GM12864 (cell line): ENCODE results near the gene CRABP1.

Experiments
- DNase-seq: peaks from one replicate; pipeline ENCODE4 v3.0.0-alpha.2; 2011; ENCODE audit warnings: low read depth
- H3K4me3 ChIP-seq: 2 replicates; pipeline ENCODE4 v1.5.1; 2011; ENCODE audit warnings: mild to moderate bottlenecking, low read depth, low read length, control low read depth
- TF ChIP-seq, protein P1 (sequence below): IDR thresholded peaks from 2 replicates; pipeline ENCODE4 v1.5.1; 2011; ENCODE audit warnings: low read depth, mild to moderate bottlenecking, moderate library complexity, low read length, control low read depth, inconsistent platforms; ENCODE audit errors: missing control alignments

CRABP1 gene

DNA sequence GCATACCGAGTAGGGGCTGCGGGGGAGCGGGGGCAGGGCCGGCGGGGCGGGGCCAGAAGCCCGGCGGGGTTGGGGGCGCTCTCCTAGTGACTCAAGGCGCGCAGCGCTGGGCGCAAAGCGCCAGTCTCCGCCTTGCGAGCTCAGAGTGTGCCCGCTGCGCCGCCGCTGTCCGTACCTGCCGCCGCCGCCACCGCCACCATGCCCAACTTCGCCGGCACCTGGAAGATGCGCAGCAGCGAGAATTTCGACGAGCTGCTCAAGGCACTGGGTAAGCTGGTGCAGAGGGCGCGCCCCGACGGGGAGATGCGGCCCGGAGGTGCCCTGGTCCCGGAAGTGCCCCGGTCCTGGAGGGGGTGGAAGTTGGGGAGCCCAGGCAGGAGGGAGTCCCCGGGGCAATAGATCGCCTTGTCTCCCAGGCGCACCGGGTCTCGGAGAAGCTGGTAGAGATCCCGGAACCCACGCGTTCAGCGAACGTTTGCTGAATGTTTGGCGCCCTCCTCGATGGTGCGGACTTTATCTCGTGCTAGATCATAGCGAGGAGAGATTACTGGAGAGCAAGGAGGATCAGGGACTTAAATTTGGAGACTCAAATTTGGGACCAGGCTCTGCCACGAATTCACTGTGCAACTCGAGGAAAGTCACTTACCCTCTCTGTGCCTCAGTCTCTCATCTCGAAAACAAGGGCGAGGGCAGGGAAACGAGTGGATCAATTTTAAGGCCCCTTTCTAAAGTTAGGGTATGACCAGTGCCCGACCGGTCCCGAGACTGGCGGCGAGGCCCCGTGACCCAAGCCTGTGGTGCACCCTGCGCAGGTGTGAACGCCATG is at the start of gene CRABP1:
Gene CRABP1, plus strand, starts transcription at position 123 of the 826 bp plus-strand sequence. Its CDS starts 76 bp downstream, at position 199.
- H3K4me3 ChIP-seq = no peak within 1 kb of the TSS
- DNase-seq = no peak
- TF ChIP-seq, protein P1, sequence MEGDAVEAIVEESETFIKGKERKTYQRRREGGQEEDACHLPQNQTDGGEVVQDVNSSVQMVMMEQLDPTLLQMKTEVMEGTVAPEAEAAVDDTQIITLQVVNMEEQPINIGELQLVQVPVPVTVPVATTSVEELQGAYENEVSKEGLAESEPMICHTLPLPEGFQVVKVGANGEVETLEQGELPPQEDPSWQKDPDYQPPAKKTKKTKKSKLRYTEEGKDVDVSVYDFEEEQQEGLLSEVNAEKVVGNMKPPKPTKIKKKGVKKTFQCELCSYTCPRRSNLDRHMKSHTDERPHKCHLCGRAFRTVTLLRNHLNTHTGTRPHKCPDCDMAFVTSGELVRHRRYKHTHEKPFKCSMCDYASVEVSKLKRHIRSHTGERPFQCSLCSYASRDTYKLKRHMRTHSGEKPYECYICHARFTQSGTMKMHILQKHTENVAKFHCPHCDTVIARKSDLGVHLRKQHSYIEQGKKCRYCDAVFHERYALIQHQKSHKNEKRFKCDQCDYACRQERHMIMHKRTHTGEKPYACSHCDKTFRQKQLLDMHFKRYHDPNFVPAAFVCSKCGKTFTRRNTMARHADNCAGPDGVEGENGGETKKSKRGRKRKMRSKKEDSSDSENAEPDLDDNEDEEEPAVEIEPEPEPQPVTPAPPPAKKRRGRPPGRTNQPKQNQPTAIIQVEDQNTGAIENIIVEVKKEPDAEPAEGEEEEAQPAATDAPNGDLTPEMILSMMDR = no peak

DNA sequence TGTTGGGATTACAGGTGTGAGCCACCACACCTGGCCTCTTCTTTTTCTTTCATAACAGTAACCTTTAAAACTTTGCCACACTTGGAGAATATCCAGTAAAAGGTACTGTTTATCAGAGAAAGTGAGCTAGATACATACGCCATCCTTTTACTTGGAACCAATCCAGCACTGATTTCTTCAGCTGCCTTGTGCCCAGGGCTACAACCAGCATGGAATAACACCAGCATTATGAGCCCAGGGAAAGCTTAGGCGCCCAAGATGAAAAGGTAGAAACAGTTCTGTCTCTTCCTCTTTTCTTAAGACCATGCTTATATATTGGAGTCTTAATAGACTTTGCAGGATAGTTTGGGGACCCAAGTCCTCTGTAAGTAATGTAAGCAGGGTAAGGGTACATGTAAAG is 49.1 kb upstream of the CRABP1 start:
- TF ChIP-seq, protein P1 = no peak
- no peak overlapping the region for H3K4me3 ChIP-seq
- DNase-seq = no peak

DNA sequence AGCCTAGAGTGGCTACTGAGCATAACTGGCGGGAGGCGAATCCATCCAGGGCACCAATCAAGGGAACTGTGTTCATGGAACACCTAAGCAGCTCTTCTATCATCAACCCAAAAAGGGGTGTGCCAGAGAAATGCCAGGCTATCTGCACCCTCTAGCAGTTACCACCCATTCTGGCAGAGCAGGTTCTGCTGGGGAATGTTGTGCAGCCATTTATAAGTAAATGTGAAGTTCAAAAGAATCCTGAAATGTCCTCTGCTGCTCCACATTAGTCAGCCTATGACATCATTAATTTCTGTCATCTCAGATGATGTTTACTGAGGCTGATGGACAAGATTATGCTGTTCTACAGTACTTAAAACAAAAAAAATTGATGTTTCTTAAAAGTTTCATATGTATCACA is 48.5 kb upstream of the CRABP1 start:
- no peak overlapping the region for H3K4me3 ChIP-seq
- TF ChIP-seq, protein P1 = no peak
- no peak for DNase-seq

DNA sequence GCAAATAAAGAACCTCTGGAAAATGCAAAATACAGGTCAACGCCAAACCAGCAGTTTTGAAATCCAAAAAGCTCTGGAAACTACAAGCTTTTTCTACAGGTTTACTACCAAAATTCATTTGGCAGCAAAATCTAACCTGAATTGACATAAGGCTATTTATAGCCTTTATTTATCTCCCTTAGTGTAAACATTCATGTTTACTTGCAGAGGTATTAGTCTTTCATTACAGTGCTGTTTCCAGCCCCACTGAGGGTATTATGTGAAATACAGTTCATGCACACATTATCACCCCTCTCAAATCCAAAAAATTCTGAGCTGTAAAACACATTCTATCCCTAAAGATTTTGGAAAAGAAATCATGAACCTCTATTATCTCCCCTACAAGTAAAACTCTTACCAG is 47.9 kb upstream of the CRABP1 start:
- DNase-seq = no peak
- TF ChIP-seq, protein P1 = no peak
- H3K4me3 ChIP-seq = no peak overlapping the region

DNA sequence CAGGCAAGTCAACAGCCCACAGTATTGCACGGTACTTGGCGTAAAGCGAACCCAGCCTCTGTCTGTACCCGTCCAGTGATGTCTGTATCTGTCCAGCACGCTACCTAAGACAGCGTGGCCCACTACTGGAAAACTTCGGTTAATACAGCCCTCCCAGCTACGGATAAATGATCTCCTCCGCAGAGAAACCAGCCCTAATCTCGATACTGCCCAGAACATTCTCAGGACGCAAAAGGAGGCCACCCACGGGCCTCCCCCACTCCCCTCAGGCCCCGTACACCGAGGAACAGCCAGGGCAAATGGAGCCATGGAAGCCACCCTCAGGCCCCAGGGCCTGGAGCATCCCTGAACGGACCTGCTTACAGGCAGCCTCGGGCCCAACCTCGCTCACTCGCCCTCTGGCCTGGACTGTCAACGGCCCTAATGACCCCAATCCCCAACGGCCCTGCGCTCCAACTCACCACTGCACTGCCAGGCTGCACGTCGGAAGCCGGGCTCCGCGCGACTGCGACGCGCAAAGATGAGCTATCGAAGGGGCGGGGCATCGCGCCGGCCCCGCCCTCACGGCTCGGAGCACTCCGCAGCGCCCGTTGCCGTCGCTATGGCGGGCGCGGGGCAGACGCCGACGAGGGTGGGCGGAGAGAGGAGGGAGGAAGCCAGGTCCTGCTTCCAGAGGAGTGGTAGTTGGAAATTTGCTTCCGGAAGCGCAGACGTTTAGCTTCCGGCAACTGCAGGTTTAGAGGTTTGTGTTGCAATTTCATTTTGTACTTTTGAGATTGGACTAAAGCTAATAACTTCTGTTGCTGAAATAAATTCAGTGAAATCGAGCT is 40.8 kb upstream of the CRABP1 start, which contains the start of gene SKIC8:
Gene SKIC8, minus strand, starts transcription at position 509 of the 830 bp plus-strand sequence. CDS start 3,923 bp downstream, outside the sequence.
- DNase-seq = peak; percentile 67
- peak within 1 kb of the TSS; percentile 94 for H3K4me3 ChIP-seq
- TF ChIP-seq, protein P1 = no peak

DNA sequence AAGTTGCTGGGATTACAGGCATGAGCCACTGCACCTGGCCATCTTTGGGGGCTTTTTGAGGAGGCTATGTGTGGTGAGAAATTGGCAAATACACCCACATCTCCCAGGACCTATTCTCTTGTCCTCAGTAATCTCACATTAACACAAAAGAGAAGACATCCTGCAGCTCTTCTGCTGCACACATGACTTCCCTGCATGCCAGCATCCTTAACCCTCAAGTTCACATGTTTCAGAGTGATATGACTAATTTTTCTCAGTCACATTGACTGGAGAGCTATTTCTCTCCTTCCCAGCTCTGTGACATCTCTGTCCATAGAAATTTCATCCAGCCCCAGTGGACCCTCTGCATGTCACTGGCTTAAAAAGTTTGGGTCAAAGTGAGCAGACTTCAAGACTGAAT is 38.8 kb upstream of the CRABP1 start:
- H3K4me3 ChIP-seq = no peak overlapping the region
- TF ChIP-seq, protein P1 = no peak
- DNase-seq = no peak
